ENCODE measurements around the gene TUBB6.

The TUBB6 gene

GRCh38 chr18:12278741-12279682 lies 29.0 kb upstream of the TUBB6 start (continued):
- TF ChIP-seq, protein P1, sequence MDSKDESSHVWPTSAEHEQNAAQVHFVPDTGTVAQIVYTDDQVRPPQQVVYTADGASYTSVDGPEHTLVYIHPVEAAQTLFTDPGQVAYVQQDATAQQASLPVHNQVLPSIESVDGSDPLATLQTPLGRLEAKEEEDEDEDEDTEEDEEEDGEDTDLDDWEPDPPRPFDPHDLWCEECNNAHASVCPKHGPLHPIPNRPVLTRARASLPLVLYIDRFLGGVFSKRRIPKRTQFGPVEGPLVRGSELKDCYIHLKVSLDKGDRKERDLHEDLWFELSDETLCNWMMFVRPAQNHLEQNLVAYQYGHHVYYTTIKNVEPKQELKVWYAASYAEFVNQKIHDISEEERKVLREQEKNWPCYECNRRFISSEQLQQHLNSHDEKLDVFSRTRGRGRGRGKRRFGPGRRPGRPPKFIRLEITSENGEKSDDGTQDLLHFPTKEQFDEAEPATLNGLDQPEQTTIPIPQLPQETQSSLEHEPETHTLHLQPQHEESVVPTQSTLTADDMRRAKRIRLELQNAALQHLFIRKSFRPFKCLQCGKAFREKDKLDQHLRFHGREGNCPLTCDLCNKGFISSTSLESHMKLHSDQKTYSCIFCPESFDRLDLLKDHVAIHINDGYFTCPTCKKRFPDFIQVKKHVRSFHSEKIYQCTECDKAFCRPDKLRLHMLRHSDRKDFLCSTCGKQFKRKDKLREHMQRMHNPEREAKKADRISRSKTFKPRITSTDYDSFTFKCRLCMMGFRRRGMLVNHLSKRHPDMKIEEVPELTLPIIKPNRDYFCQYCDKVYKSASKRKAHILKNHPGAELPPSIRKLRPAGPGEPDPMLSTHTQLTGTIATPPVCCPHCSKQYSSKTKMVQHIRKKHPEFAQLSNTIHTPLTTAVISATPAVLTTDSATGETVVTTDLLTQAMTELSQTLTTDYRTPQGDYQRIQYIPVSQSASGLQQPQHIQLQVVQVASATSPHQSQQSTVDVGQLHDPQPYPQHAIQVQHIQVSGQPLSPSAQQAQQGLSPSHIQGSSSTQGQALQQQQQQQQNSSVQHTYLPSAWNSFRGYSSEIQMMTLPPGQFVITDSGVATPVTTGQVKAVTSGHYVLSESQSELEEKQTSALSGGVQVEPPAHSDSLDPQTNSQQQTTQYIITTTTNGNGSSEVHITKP (tag by site-specific recombination; IDR thresholded peaks at IDR 0.05), result no peak
- TF ChIP-seq ZNF416 (tag by site-specific recombination; IDR thresholded peaks at IDR 0.05) (no peak), ZNF621 (tag by site-specific recombination; IDR thresholded peaks at IDR 0.05) (no peak), ZNF26 (tag by site-specific recombination; IDR thresholded peaks at IDR 0.05) (no peak), PRDM4 (tag by site-specific recombination; IDR thresholded peaks at IDR 0.05) (no peak), ZNF341 (tag by site-specific recombination; IDR thresholded peaks at IDR 0.05; ENCODE audit: low read depth) (peak; percentile 38; the same call in 1 of the 2 replicates)

DNA sequence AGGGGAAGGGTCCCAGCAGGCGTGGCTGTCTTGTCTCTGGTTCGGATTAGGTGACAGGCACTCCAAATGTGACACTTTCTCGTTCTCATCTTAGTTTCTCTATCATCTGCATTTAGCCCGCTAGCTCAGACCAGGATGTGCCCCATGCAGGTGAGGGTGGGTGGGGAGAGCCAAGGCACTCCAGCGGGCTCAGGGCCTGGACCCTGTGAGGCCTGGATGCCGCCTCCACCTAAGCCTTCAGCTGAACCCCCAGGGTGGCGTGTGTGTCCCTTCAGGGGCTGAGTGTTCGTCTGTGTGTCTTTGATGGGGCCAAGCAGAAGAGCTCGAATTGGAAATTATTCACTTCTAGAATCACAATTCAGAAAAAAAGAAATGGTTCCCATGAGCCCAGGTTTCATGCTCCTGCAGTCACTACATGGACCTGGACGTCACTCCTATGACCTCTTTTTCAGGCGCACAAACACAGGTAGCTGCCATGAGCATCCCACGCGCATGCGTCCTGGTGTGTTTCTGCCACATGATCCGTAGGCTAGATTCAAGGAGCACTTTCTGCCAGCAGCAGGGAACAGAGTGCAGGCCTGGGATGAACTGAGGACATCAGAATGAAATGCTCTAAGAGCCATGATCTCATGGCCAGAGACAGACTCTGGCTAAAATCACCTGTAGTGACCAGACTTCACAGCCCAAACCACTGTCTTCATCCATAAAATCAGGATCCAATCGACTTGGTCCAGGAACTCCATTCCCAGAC lies 28.1 kb upstream of the TUBB6 start:
- no peak overlapping the region for H3K4me3 ChIP-seq (ENCODE audit: low read depth, low read length)
- POLR2A ChIA-PET, result interaction anchor here (0.6 to 2.4 kb wide), 4 partner anchors 8 to 87 kb away, joined by 3 to 10 read pairs (median 4); no protein-coding TSS in a partner anchor

DNA sequence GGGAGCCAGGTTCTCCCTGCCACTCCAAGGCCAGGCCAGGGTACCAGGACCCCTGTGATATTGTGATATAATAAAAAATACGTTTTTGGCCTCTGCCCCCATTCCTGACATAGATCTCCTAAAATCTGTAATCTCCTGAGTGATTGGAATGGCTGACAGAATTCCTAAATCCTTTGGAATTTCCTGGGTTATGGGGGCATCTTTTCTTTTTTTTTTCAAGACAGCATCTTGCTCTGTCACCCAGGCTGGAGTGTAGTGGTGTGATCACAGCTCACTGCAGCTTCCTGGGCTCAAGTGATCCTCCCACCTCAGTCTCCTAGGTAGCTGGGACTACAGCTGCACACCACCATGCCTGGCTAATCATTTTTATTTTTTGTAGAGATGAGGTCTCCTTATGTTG lies 26.2 kb upstream of the TUBB6 start:
- CTCF ChIA-PET, result interaction anchor here (0.6 to 4.1 kb wide), 5 partner anchors 10 to 1516 kb away, joined by 3 to 40 read pairs (median 6); no protein-coding TSS in a partner anchor
- Histone ChIP-seq H3K4me1 (ENCODE audit: control insufficient read depth, insufficient read depth, low read length) (no peaks in the 10 kb centered on the region), H3K4me3 (ENCODE audit: low read depth, low read length) (no peak overlapping the region), H3K36me3 (ENCODE audit: control insufficient read depth in 2 of 2, insufficient read depth in 1 of 2, low read length in 2 of 2) (no peaks in the 10 kb centered on the region), H3K27ac (ENCODE audit: extremely low read depth, low read depth, low read length) (no peak overlapping the region), H3K9me3 (ENCODE audit: control insufficient read depth, insufficient read depth, low read depth, low read length) (no peaks in the 10 kb centered on the region)
- POLR2A ChIA-PET, result interaction anchor here (1.1 kb wide), 1 partner anchor 95 kb away, joined by 3 read pairs; the partner anchor contains the start of gene AFG3L2
- no peak for TF ChIP-seq SCRT1 (tag by site-specific recombination; IDR thresholded peaks at IDR 0.05; ENCODE audit: borderline replicate concordance)
- TF ChIP-seq, protein P2, sequence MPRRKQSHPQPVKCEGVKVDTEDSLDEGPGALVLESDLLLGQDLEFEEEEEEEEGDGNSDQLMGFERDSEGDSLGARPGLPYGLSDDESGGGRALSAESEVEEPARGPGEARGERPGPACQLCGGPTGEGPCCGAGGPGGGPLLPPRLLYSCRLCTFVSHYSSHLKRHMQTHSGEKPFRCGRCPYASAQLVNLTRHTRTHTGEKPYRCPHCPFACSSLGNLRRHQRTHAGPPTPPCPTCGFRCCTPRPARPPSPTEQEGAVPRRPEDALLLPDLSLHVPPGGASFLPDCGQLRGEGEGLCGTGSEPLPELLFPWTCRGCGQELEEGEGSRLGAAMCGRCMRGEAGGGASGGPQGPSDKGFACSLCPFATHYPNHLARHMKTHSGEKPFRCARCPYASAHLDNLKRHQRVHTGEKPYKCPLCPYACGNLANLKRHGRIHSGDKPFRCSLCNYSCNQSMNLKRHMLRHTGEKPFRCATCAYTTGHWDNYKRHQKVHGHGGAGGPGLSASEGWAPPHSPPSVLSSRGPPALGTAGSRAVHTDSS (tag by site-specific recombination; IDR thresholded peaks at IDR 0.05), result no peak
- TF ChIP-seq ZNF266 (tag by site-specific recombination; IDR thresholded peaks at IDR 0.05; ENCODE audit: low read depth), result no peak
- no peak for TF ChIP-seq ZNF274 (IDR thresholded peaks at IDR 0.05; ENCODE audit: low read length)
- no peak for TF ChIP-seq ZNF274 (tag by site-specific recombination; IDR thresholded peaks at IDR 0.05; ENCODE audit: borderline replicate concordance)
- TF ChIP-seq ZNF792 (tag by site-specific recombination; IDR thresholded peaks at IDR 0.05), result no peak
- TF ChIP-seq ZNF48 (tag by site-specific recombination; IDR thresholded peaks at IDR 0.05), result no peak
- TF ChIP-seq ZNF391 (tag by site-specific recombination; IDR thresholded peaks at IDR 0.05; ENCODE audit: borderline replicate concordance, low read depth), result no peak
- TF ChIP-seq, protein P3, sequence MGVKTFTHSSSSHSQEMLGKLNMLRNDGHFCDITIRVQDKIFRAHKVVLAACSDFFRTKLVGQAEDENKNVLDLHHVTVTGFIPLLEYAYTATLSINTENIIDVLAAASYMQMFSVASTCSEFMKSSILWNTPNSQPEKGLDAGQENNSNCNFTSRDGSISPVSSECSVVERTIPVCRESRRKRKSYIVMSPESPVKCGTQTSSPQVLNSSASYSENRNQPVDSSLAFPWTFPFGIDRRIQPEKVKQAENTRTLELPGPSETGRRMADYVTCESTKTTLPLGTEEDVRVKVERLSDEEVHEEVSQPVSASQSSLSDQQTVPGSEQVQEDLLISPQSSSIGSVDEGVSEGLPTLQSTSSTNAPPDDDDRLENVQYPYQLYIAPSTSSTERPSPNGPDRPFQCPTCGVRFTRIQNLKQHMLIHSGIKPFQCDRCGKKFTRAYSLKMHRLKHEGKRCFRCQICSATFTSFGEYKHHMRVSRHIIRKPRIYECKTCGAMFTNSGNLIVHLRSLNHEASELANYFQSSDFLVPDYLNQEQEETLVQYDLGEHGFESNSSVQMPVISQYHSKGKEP (tag by site-specific recombination; IDR thresholded peaks at IDR 0.05), result no peak
- TF ChIP-seq ZNF776 (tag by site-specific recombination; IDR thresholded peaks at IDR 0.05; ENCODE audit: borderline replicate concordance), result no peak

More for the DNA sequence above, 28.1 kb upstream of the TUBB6 start:
- no peaks in the 10 kb centered on the region for H3K4me1 ChIP-seq (ENCODE audit: control insufficient read depth, insufficient read depth, low read length)
- no peaks in the 10 kb centered on the region for H3K9me3 ChIP-seq (ENCODE audit: control insufficient read depth, insufficient read depth, low read depth, low read length)
- H3K27ac ChIP-seq (ENCODE audit: extremely low read depth, low read depth, low read length), result no peak overlapping the region
- no peaks in the 10 kb centered on the region for H3K36me3 ChIP-seq (ENCODE audit: control insufficient read depth in 2 of 2, insufficient read depth in 1 of 2, low read length in 2 of 2)
- CTCF ChIA-PET, result interaction anchor here (1.4 to 3.5 kb wide), 4 partner anchors 8 to 48 kb away, joined by 7 to 15 read pairs (median 11); no protein-coding TSS in a partner anchor
- TF ChIP-seq KLF10 (tag by site-specific recombination; IDR thresholded peaks at IDR 0.05), result no peak
- TF ChIP-seq REPIN1 (tag by site-specific recombination; IDR thresholded peaks at IDR 0.05; ENCODE audit: low read depth), result no peak
- no peak for TF ChIP-seq ZNF140 (tag by site-specific recombination; IDR thresholded peaks at IDR 0.05)
- peak; percentile 19; the same call in 1 of the 2 replicates for TF ChIP-seq GLIS1 (tag by site-specific recombination; IDR thresholded peaks at IDR 0.05)
